Activated T-cell treated with anti-CD3 and anti-CD28 coated beads, Interleukin-2, amount 50 U/mL, for 4 hours (primary cell): Measurements from ENCODE around the gene ALDH3B1. TPM values are rescaled to one million over a fixed set of nuclear protein-coding genes. Genes with fewer than 3 reads are reported as not detected.

Experiments
- ATAC-seq, 2 donors: fragments of 200-7000 bp; cut with Tn5 transposase; one replicate each; pipeline ENCODE4 v1.10.0; 2021
- DNase-seq: peaks from one replicate; pipeline ENCODE4 v3.0.0-alpha.2; 2020
- H3K27me3 Mint-ChIP-seq: one replicate; pipeline ENCODE4 v1.8.0; 2021; ENCODE audit warnings: low read depth, mixed read lengths
- H3K36me3 Mint-ChIP-seq: one replicate; pipeline ENCODE4 v1.8.0; 2022; ENCODE audit warnings: mixed read lengths; ENCODE audit not compliant: insufficient read depth
- H3K4me1 Mint-ChIP-seq: one replicate; pipeline ENCODE4 v1.8.0; 2021; ENCODE audit warnings: low read depth, mixed read lengths
- H3K4me3 Mint-ChIP-seq: one replicate; pipeline ENCODE4 v1.8.0; 2021; ENCODE audit warnings: mild to moderate bottlenecking, moderate library complexity, mixed read lengths
- H3K9me3 Mint-ChIP-seq: one replicate; pipeline ENCODE4 v1.8.0; 2021; ENCODE audit warnings: mixed read lengths
- total RNA-seq, 3 donors: library from RNA; stranded (reverse); gene quantifications; one replicate each; pipeline ENCODE4 v1.2.1, GENCODE V29; 2021

Gene ALDH3B1
- total RNA-seq, 3 donors from 2014 or later, result 0.08 to 0.15 TPM; not detected in 1

DNA sequence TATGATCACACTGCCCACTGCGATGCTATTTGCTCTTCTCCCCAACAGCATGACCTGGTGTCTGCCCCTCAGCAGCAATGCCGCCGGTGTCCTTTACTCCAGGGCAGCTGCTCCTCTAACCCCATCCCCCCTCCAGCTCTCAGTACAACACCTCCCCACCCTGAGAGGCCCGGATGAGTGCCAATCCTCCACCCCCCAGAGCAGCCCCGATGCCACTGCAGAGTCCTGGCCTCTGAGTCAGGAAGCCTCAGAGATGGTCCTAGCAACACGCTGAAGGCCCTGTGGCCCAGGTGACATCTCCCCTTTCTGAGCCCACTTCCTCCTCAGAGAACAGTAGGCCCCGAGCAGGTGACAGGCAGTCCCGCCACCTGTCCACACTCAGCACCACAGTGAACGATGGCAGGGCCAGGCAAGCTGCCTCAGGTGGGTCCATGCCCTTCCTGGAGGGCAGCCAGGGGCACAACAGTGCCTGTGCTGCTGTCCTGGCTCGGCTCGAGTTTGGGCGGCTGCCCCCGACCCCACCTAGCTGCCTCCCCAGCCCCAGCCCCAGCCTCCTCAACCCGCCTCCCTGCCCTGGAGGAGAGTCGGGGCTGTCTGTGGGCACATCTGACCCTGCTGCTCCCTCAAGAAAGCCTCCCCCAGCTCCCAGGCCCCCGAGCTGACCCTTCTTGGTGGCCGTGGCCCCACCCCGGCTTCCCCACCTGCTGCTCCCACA is 16.4 kb downstream of the ALDH3B1 start:
- Mint-ChIP-seq H3K36me3 (peaks cover 5% of the 10 kb centered on the region), H3K4me1 (peaks cover 16% of the 10 kb centered on the region), H3K27me3 (no peaks in the 10 kb centered on the region), H3K9me3 (peaks cover 14% of the 10 kb centered on the region), H3K4me3 (no peak overlapping the region)
- ATAC-seq (no peak), DNase-seq (no peak)

- no peaks in the 10 kb centered on the region for H3K27me3 Mint-ChIP-seq
- H3K4me1 Mint-ChIP-seq, result peaks cover 19% of the 10 kb centered on the region
- ATAC-seq (no peak), DNase-seq (no peak)
- peaks cover 5% of the 10 kb centered on the region for H3K36me3 Mint-ChIP-seq
- peaks cover 14% of the 10 kb centered on the region for H3K9me3 Mint-ChIP-seq
- H3K4me3 Mint-ChIP-seq, result no peak overlapping the region
Measured at GRCh38 chr11:68027667-68028066, 17.5 kb downstream of the ALDH3B1 start.

DNA sequence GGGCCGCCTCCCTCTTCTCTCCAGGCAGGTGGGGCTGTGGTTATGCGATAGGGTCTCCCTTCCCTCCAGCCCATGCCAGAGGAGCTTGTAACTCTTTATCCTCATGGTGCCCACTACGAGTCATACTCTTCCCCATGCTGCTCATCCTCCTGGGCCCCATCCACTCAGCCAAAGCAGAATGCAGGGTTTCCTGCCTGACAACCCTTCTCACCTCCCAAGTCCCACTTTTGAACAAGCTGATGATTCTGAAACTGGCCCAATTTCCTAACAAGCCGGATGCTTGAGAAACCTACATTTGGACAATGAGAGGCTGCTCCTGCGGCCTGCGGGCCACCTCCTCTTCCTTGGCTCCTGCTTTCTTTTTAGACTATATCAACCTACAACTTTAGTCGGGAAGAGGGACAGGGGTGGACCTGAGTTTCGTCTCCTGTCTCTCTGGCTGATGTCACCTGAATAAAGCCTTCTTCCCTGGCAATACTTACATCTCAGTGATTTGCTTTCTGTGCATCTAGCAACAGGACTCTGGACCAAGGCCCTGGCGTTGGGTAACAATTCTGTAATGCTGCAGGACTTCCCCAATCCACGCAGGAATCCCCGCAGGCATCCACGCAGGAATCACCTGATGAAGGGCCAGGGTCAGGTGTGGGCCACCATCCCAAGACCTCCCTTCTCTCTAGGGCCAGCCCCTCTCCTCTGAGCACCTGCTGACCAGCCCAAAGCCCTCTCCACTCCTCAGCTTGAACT is 18.8 kb downstream of the ALDH3B1 start:
- Mint-ChIP-seq H3K4me3 (peak overlapping the region; percentile 93), H3K9me3 (peaks cover 13% of the 10 kb centered on the region), H3K27me3 (no peaks in the 10 kb centered on the region), H3K4me1 (peaks cover 19% of the 10 kb centered on the region), H3K36me3 (peaks cover 7% of the 10 kb centered on the region)
- ATAC-seq (no peak), DNase-seq (no peak)

- H3K27me3 Mint-ChIP-seq, result no peaks in the 10 kb centered on the region
- H3K4me3 Mint-ChIP-seq, result peak within 1 kb of the TSS; percentile 93
- peak; percentile 97 for ATAC-seq
- H3K9me3 Mint-ChIP-seq, result no peaks in the 10 kb centered on the region
- peaks cover 22% of the 10 kb centered on the region for H3K4me1 Mint-ChIP-seq
- peak; percentile 96 for DNase-seq
- peaks cover 2% of the 10 kb centered on the region for H3K36me3 Mint-ChIP-seq
Measured at GRCh38 chr11:68030318-68031143, 20.4 kb downstream of the ALDH3B1 start, which contains the start of gene NDUFS8. Gene NDUFS8 (plus strand): TSS chr11:68030681. CDS start chr11:68032152, 1,471 bp downstream.

DNA sequence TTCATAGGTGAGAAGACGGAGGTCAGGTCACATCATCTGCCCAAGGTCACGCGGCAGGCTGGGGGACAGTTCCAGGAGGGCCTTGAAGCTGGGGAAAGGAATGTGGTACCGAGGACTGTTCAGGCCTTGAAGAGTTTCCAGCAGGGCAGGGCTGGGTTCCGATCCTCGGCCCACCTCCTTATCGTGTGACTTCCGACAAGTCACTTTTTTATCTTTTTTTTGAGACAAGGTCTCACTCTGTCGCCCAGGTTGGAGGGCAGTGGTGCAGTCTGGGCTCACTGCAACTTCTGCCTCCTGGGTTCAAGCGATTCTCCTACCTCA is 21.0 kb downstream of the ALDH3B1 start:
- no peak for ATAC-seq
- H3K36me3 Mint-ChIP-seq, result peaks cover 2% of the 10 kb centered on the region
- no peaks in the 10 kb centered on the region for H3K27me3 Mint-ChIP-seq
- peaks cover 22% of the 10 kb centered on the region for H3K4me1 Mint-ChIP-seq
- peak overlapping the region; percentile 93 for H3K4me3 Mint-ChIP-seq
- no peak for DNase-seq
- H3K9me3 Mint-ChIP-seq, result no peaks in the 10 kb centered on the region

DNA sequence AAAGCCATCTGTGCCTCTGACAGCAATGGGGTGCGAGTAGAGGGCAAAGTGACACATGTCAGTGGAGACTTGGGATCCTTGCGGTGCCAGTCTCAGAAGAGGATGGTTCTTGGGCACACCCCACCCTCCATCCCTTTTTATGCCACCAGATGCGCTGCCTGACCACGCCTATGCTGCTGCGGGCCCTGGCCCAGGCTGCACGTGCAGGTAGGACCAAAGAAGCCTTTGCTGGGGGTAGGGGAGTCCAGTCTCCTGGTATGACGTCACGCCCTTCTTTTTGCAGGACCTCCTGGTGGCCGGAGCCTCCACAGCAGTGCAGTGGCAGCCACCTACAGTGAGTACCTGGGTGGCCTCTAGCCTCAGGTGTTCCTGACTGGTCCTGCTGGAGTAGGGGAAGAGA is 21.9 kb downstream of the ALDH3B1 start:
- H3K36me3 Mint-ChIP-seq, result peaks cover 2% of the 10 kb centered on the region
- H3K9me3 Mint-ChIP-seq, result no peaks in the 10 kb centered on the region
- ATAC-seq (no peak), DNase-seq (no peak)
- peaks cover 29% of the 10 kb centered on the region for H3K4me1 Mint-ChIP-seq
- H3K4me3 Mint-ChIP-seq, result peak overlapping the region; percentile 93
- no peaks in the 10 kb centered on the region for H3K27me3 Mint-ChIP-seq

- no peak for DNase-seq
- Mint-ChIP-seq H3K4me3 (no peak overlapping the region), H3K36me3 (peaks cover 2% of the 10 kb centered on the region), H3K9me3 (no peaks in the 10 kb centered on the region), H3K4me1 (peaks cover 36% of the 10 kb centered on the region), H3K27me3 (no peaks in the 10 kb centered on the region)
- ATAC-seq, result no peak
Measured at GRCh38 chr11:68032997-68033707, 23.0 kb downstream of the ALDH3B1 start.

- H3K36me3 Mint-ChIP-seq, result peaks cover 2% of the 10 kb centered on the region
- ATAC-seq (no peak), DNase-seq (no peak)
- H3K9me3 Mint-ChIP-seq, result no peaks in the 10 kb centered on the region
- no peak overlapping the region for H3K4me3 Mint-ChIP-seq
- H3K4me1 Mint-ChIP-seq, result peaks cover 36% of the 10 kb centered on the region
- H3K27me3 Mint-ChIP-seq, result no peaks in the 10 kb centered on the region
Measured at GRCh38 chr11:68033708-68034045, 23.6 kb downstream of the ALDH3B1 start.

GRCh38 chr11:68035266-68035876 is 25.2 kb downstream of the ALDH3B1 start:
- Mint-ChIP-seq H3K4me3 (no peak overlapping the region), H3K36me3 (peaks cover 2% of the 10 kb centered on the region), H3K27me3 (no peaks in the 10 kb centered on the region), H3K4me1 (peaks cover 30% of the 10 kb centered on the region), H3K9me3 (no peaks in the 10 kb centered on the region)
- DNase-seq (no peak), ATAC-seq (no peak)

- Mint-ChIP-seq H3K4me3 (no peak overlapping the region), H3K36me3 (peaks cover 2% of the 10 kb centered on the region), H3K9me3 (no peaks in the 10 kb centered on the region), H3K27me3 (no peaks in the 10 kb centered on the region), H3K4me1 (peaks cover 30% of the 10 kb centered on the region)
- no peak for DNase-seq
- ATAC-seq, result no peak
Measured at GRCh38 chr11:68036141-68036716, 26.1 kb downstream of the ALDH3B1 start.

- Mint-ChIP-seq H3K9me3 (no peaks in the 10 kb centered on the region), H3K4me3 (peak overlapping the region; percentile 43), H3K4me1 (peaks cover 27% of the 10 kb centered on the region), H3K27me3 (no peaks in the 10 kb centered on the region), H3K36me3 (peaks cover 2% of the 10 kb centered on the region)
- DNase-seq, result no peak
- ATAC-seq, result no peak
Measured at GRCh38 chr11:68036717-68037239, 26.7 kb downstream of the ALDH3B1 start.

GRCh38 chr11:68037411-68038225 is 27.5 kb downstream of the ALDH3B1 start:
- no peaks in the 10 kb centered on the region for H3K9me3 Mint-ChIP-seq
- no peak for DNase-seq
- peak overlapping the region; percentile 43 for H3K4me3 Mint-ChIP-seq
- no peaks in the 10 kb centered on the region for H3K27me3 Mint-ChIP-seq
- H3K36me3 Mint-ChIP-seq, result peaks cover 2% of the 10 kb centered on the region
- H3K4me1 Mint-ChIP-seq, result peaks cover 26% of the 10 kb centered on the region
- ATAC-seq, result no peak
